Umbilical cord (tissue), 2 donors: ENCODE measurements around the gene NCR2. TPM values are rescaled to one million over a fixed set of nuclear protein-coding genes. Genes with fewer than 3 reads are reported as not detected.

Source experiments
- DNase-seq: peaks from one replicate; pipeline ENCODE4 v3.0.0-alpha.2; 2015; ENCODE audit warnings: low spot score
- total RNA-seq: library from RNA; depleted of rRNA; stranded (reverse); fragments of >200 nt; gene quantifications from one replicate; pipeline ENCODE4 v1.2.3, GENCODE V29; 2014; ENCODE audit warnings: low replicate concordance; ENCODE audit not compliant: insufficient read depth

NCR2 gene
- total RNA-seq, 1 donor from 2014 or later = not detected

DNA sequence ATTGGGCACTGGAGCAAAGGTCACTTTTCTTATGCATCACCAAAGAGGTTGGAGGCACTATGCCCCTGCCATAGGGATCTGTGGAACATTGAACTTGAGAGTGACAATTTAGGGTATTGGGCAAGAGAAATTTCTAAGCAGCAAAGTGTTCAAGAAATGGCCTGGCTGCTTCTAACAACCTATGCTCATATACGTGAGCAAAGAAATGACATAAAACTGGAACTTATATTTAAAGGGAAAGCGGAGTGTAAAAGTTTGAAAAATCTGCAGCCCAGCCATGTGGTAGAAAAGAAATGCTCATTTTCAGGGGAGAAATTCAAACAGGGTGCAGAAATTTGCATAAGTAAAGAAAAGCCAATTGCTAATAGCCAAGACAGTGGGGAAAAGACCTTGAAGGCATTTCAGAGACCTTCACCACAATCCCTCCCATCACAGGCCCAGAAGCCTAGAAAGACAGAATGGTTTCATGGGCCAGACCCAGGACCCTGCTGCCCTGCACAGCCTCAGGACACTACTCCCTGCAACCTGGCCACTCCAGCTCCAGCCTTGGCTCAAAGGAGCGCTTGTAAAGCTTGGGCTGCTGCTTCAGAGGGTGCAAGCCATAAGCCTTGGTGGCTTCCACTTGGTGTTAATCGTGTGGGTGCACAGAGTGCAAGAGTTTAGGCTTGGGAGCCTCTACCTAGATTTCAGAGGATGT, 24.4 kb downstream of the NCR2 start:
- no peak for DNase-seq

DNA sequence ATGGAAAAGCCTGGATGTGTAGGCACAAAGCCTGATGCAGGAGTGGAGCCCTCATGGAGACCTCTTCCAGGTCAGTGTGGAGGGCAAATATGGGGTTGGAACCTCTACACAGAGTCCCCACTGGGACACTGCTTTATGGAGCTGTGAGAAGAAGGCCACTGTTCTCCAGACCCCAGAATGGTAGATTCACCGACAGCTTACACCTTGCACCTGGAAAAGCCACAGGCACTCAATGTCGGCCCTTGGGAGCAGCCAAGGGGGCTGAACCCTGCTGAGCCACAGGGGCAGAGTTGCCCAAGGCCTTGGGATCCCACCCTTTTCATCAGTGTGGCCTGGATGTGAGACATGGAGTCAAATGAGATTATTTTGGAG, 24.9 kb downstream of the NCR2 start:
- no peak for DNase-seq

DNA sequence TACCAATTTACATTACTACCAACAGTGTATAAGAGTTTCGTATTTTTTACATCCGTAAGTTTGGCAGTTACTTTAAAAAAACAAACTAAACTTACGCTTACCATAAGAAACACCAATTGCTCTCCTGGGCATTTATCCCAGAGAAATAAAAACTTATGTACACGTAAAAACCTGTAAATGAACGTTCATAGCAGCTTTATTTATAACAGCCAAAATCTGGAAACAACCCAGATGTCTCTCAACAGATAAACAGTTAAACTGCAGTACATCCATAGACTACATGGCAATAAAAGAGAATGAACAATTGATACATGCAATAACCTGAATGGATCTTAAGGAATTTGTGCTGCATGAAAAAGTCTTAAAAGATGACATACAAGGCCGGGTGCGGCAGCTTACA, 30.7 kb downstream of the NCR2 start:
- no peak for DNase-seq

DNA sequence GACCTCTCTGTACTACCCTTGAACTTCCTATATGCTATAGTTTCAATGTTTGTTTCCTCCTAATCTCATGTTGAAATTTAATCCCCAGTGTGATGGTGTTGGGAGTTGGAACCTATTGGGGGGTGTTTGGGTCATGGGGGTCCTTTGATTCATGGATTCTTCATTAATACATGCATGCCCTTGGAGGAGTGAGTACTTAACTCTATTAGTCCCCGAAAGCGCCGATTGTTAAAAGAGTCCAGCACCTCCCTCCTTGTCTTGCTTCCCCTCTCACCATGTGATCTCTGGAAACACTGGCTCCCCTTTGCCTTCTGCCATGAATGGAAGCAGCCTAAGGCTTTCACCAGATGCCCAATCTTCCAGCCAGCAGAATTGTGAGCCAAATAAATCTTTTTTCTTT, 31.7 kb downstream of the NCR2 start:
- no peak for DNase-seq

DNA sequence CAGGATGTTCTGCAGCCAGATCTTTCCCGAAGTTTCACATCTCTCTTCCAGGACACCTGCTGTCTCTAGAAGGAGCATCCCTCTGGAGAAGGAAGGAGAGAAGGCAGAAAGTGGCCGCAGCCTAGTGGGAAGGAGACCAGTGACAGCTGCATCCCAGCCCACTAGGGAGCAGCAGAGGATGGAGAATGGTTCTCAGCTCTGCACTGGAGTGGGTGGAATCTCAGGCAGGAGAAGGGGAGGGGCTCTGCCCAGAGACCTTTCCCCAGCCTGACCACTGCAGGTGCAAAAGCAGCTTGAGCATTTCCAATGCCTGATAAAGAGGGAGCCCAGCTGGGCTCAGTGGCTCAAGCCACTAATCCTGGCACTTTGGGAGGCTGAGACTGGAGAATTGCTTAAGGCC, 32.3 kb downstream of the NCR2 start:
- peak; percentile 78 for DNase-seq

DNA sequence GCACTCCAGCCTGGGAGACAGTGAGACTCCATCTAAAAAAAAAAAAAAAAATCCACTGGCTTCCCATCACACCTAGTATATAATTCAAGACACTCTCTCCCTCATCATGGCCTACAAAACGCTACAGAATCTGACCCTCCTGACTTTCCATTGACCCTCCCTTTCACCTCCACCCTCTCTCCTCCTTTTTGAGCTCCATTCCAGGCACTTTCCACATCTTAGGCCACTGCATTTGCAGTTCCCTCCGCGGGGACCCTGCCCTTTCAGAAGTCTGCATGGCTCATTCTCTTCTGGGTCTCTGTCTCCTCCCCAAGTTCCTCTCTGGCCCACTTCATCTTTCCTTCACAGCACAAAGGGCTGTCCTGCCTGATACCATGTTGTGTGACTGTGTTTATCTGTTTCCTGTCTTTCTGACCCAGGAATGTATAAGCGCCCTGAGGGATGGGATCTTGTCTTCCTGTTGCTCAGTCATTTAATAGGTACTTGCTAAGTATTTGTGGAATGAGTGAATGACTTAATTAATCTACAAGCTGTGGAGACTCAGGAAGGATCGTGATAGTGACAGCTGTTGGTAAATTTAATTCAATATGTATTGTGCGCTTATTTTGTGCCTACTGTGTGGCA, 35.2 kb downstream of the NCR2 start:
- no peak for DNase-seq

DNA sequence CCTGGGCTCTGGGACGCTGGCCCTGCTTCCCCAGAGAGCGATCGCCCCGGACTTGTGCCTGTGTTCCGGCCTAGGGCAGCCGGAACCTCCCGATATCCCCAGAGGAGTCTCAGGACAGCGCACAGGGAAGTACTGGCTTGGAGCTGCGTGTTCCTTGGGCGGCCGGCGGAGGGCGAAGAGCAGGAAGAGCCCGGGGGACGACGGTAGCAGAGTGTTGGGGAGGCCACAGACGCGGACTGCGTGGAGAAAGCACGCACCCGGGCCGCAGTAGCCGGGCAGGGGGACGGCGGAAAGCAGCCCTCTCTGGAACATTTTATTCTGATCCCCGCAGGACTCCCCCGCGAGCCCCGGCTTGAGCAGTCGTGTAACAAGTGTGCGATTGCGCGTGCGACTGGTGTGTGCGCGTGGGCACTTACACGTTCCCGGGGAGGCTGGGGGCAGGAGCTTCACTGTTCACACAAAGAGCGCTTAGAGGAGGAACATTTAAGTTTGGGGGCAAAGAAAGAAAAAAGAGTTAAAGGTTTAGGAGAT, 36.1 kb downstream of the NCR2 start:
- DNase-seq = peak; percentile 59

DNA sequence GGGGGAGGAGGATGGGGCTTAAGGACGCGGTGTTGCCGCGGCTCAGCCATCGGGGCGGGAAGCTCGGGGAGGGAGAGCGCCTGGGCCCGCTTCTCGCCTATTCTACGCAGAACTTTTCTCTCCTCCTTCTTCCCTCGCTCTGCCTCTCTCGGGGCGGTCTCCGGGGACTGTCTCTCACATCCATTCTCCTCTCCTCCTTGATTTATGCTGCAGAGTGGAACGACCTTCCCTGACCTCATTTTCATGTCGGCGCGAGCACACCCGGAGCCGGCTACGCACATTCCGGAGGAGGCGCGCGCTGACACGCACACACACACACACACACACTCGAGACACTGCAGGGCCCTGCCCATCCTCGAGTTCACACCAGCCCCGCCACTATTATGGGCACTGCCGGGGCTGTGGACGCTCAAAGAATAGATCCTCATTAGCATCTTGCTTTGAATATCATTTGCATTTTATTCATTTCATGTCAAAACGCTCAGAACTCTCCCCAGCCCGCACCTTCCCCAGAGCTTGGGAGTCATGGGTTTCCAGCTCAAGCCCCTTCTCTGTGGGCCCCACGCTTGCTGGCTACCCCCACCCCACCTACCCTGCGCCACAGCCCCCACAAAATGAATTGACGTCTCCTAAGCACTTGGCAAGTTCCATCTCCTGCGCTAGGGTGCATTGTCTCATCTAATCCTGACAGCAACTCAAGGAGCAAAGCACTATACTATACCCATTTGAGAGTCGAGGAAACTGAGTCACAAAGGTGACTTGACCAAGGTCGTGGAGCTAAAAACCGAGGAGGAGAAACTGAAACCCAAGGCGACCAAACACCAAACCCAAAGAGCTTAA, 36.8 kb downstream of the NCR2 start:
- peak; percentile 65 for DNase-seq

DNA sequence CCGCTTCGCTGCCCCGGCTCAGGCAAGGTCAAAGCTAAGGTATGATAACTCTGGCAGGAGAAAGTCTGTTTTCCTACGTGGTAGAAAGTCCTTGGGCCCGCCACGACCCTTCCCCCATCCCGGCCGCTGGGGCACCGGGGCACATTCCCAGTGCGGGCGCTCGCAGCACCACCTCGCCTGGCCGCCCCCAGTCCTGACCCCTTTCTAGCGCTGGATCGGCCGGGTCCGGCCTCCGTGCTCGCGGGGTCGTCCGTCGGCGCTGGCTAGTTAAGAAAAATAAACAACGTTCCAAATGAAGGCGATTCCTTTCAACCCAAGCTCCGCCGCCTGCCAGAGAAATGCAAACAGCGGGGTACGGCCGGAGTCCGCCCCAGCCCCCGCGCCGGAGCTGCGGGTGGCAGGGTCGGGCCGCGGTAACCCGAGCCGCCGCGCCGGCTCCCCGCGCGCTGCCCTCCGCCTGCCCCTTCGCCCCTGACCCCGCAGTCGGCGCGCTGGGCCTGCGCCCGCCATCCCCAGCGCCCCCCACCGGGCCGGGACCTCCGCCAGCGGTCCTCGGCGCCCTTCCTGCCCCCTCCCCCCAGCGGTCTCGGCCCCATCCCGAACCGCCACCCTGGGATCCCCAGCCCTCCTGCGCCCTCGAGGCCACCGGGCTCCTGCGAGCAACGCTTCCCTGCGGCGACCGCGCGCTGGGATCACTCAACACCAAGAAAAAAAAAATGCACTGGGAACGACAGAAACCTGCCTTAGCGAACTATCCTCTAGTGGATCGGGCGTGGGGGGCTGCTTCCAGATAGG, 37.6 kb downstream of the NCR2 start:
- DNase-seq = no peak

DNA sequence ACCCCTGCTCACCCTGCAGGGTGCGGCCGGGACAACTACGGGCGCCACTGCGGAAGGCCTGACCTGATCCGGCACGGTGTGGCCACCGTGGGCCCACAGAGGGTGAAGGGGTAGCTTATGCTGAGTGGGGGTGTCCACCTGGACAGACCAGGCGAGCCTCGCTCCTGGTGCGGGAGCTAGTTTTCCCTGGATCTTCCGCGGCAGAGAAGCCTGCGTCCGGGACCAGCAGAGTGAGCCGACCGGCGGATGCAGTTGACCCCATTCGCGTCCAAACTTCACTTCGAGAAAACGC, 38.2 kb downstream of the NCR2 start:
- DNase-seq = no peak

DNA sequence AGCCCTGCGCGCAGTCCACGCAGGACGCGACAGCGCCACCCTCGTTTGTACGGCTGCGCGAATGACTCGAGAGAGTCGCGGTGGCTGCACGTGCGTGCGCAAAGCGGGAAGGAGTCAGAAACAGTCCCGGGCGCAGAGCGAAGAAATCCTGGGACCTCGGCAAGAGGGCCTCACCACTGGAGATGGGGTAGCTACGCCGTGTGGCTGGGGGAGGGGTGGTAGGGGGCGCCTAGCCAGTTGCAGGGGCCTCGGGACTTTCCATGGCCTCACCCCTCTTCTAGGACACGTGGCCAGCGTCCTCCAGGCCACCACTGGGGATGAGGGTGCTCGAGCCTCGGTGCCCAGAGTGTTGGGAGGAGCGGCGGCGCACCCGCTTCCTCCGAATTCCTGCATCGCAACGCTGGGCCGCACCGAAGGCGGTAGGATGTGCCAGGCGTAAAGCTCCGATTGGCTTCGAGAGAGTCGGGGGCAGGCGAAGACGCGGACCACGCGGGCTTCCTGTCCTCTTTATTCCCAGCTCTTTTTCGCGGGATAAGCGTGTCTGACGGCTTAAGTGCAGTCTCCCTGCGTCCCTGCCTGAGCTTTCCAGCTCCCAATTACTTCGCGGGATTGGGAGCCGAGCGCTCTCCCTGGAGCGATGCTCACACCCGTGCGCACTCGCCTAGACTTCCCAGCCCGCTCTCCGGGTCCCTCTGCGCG, 38.7 kb downstream of the NCR2 start:
- no peak for DNase-seq

DNA sequence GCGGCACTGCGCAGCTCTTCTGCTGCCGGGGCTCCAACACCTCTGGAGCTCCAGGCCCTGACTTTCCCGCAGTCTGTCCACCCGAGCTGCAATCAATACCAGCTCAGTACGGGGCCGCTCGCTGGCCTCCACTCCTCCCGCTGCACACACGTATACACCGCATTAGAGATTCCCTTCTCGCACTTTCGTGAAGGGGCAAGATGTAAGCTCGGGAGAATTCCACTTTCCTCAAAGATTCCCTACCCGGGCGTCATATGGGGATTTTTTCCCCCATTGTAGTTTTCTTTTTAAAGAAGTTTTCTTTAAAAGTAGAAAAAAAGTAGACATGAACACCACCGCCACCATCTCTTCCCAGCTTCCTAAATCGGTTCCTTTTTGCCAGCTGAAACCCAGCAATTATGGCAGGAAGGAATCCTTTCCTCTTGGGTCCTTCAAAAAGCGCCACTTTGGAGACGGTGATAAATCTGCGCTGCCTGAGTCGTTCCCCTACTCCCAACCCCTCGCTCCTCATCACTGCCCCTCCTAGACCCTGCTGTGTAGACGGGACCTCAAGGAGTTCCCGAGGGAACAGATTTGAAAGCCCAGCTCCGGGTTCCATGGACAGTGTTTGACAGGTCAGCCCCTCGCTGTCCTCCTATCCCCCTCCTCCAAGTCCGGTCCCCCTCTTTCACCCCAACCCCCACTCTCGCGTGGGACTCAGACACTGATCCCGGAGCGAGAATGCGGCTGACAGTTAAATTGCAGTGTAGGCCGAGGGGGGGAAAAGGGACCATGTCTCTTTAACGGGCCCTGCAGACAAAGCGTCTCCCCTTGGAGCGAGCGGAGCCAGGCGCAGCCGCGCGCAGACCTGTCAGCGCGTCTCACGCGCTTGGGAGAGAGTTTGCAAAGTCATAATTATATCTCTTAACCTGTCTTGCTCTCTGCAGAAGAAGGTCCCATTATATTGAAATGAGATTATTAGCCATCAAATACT, 39.5 kb downstream of the NCR2 start:
- no peak for DNase-seq

DNA sequence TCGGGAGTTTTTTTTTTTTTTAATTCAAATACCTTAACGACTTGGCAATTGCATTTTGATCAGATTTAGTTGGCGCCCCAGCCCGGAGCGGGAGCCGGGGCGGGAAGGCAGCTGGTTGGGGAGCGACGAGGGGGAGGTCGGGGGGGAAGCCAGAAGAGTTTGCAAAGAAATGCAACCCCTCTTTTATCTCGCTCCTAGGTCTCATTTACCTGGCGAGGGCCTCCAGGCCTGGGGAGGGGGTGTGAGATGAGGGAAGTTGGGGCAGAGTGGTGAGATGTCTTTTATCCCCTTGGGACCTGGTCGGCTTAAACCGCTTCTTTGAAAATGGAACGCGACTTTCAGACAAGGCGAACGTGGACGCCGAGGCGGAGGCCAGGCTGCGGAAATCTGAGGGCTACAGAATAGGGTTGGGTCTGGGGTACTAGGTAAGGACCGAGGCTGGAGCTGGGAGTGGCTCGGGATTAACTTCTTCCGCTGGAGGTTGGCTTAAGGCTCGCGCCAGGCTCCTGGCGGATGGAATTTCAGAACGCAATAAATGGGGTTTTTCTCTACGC, 40.3 kb downstream of the NCR2 start:
- DNase-seq = no peak

DNA sequence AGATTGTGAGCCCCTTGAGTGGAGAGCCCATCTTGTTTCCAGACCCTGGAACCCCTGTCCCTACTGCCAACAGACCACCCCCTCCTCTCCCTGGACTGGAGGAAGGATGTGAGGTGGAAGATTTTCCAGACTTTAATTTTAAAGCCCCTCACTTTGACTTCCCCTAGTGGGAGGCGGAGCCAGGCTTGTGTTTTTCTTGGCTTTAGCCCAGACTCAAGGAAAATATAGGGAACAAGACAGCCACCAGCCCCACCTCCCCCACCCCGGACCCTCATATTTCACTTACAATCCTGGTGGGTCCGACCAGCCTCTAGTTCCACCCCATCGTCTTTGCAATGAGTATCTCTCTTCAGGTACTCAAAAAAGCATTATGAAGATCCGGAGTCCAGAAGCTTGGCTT, 40.8 kb downstream of the NCR2 start:
- no peak for DNase-seq

DNA sequence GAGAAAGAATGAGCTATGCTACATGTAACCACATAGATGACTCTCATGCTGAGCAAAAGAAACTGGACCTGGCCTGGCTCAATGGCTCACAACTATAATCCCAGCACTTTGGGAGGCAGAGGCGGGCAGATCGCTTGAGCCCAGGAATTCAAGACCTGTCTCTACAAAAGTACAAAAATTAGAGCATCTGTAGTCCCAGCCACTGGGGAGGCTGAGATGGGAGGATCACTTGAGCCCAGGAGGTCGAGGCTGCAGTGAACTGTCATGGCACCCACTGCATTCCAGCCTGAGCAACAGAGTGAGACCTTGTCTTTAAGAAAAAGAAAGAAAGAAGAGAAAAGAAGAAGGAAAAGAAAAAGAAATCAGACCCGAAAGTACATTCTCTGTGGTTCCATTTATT, 41.7 kb downstream of the NCR2 start:
- DNase-seq = no peak

DNA sequence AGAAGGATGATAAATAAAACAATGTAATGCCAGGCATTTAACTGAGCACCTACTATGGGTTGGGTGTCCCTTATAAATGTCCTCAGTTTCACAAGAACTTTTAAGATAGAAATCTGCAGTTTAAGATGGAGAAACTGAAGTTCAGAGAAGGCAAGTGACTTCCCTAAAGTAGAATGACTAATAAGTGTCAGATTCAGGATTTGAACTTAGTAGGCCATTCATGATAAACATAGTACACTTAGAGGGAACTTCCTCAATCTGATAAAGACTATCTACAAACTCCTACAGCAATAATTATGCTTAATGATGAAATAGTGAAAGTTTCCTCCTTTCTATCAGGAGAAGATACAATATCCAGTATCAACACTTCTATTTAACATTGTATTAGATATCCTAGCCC, 43.9 kb downstream of the NCR2 start:
- DNase-seq = no peak

DNA sequence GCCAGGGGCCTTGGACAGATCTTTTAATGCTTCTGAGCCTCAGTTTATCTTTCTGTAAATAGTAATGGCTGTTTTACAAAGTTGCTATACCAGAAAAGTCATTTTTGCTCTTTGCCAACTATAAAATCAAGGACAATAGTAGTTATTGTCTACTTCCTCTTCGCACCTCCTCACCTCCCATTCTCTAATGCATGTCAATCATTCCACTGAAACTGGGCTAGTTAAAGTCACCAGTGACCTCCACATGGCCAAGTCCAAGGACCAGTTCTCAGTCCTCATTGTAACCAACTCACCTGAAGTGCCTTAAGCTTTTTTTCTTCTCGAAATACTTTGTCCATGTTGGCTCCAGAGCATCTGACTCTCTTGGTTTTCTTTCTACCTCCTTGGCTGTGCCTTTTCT, 51.2 kb downstream of the NCR2 start:
- no peak for DNase-seq

DNA sequence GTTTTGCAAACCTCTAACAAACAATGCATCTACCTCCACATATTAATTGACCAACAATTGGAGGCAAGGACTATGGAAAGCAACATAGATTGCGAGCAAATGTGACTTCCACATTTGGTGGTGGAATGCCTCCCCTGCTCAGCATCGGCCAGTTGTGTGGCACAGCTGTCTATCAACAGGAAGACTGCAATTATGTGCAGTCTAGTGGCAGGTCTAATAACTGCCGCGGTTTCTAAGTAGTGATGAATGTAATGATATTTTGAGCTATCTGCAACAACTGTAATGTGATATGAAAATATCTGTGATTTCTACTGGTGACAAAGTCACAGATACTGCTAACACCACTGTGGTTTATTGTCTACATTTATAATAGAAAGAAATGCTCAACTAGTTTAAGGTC, 56.8 kb downstream of the NCR2 start:
- DNase-seq = no peak

DNA sequence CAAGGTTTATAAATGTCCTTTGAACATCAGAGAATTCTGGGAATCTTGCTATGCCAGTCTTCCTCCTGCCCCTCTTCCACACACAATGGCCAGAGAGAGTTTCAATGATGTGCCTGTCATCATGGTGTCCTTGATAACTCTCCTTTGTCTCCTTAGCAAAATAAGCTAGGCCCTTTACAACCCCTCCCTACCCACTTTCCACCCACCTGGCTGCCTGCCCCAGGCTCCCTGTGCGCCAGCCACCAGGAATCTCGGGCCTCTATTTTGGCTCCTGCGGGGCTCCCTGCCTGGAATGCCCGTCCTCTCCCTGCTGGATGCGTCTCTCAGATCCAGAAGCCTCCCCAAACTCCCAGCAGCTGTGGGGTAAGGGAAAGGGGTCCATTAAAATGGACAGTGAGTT, 60.9 kb downstream of the NCR2 start:
- no peak for DNase-seq

DNA sequence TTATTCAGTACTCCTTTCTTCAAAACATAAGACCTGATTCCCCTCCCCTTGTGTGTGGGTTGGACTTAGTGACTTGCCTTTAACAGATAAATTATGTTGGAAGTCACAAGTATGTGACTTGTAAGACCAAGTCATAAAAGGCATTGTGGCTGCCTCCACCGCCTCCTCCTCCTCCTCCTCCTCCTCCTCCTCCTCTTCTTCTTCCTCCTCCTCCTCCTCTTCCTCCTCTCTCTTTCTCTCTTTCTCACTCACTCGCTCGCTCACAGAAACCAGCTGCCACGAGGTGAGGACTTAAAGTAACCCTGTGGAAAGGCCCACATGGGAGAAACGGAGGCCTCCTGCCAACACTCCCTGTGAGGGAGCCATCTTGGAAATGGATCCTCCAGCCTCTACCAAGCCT, 64.0 kb downstream of the NCR2 start:
- DNase-seq = no peak
